Inflammatory macrophage treated with lipopolysaccharide for 4 hours (primary cell): ENCODE measurements around the gene SSC5D.

ENCODE experiments used
- DNase-seq: peaks from one replicate; pipeline ENCODE4 v3.0.0-alpha.2; 2020

The SSC5D gene

DNA sequence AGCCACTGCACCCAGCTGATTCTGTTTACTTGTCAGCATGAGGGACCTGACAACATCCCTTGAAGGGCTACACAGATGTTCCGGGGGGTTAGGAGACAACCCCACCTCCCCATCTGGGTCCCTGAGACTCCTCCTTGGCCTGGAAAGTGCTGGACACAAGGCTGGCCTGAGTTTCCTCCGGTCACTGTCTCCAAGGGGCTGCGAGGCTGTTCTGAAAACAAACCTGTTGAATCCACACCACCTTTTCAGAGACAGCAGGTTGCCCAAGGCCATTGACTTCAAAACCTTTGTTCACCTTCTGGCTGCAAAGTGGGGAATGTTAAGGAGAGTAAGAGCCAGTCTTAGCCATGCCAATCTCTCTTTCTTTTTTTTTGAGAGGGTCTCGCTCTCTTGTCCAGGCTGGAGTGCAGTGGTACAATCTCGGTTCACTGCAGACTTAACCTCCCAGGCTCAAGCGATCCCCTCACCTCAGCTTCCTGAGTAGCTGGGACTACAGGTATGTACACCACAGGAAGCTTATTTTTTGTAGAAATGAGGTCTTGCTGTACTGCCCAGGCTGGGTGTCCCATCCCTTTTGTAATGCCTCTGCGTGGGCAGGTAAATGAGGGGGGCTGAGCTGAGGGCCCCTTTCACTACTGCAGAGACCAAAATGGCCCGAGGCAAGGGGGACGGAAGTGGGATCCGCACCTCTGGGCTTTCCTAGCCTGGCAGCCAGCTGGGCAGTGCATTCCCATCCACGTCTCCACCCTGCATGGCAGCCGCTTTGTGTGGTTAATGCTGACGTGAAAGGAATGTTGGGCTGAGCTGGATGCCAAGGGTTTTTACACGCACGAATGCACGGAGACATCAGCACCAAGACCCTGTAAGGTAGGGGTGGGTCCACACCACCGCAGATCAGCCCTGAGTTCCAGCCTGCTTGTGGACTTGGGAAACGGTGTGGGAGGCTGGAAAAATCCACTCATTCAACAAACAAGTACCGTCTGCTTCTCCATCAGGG, 13.7 kb upstream of the SSC5D start:
- no peak for DNase-seq

DNA sequence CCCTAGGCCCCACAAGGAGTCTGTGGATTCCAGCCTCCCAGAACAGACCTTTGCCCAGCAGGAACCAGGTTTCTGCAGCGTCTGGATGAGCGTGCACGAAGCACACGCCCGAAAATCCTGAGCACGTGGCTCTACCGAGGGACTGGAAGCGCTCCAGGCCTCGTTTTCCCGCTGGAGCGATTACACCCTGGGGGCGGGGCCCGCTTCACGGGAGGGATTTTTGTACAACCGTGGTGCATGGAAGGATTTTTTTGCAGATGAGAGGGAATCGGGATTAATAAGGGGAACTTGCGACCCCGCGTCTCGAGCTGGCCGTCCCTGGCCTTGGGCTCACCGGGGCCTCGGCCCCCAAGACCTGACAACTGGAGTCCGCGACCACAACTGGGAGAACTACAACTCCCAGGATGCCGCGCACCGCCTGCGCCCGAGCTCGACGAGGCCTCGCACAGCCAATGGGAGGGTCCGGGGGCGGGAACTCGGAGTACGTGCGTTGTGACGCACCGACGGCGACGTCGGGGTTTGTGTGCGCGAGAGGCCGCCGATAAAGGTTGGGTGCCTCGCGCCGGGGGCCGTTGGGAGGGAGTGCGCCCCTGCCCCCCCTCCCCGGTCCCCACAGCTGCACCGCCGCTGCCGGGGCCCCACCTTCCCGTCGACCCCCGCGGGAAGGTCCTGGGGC, 12.0 kb upstream of the SSC5D start, which contains the start of gene ZNF628:
Gene ZNF628, plus strand, starts transcription at position 518 of the 676 bp plus-strand sequence. CDS start 3,294 bp downstream, outside the sequence.
- peak; percentile 99 for DNase-seq

- DNase-seq = no peak
Observed at GRCh38 chr19:55477905-55478304, 10.3 kb upstream of the SSC5D start.

DNA sequence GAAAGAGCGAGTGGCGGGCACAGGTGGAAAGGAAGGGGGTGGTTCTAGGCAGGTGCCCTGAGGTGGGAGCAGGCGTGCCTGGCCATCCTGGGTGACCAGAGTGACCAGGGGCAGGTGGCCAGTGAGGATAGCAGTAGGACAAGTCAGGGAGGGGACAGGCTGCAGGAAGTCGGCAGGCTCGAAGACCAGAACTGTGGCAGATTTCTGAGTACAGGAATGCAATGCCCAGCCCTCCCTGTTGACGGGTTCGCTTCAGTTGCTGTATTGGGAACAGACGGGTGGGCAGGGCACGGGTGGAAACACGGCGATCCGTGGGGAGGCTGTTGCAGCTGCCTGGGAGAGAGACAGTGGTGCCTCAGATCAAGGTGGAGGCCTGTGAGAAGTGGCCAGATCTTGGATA, 9.9 kb upstream of the SSC5D start:
- no peak for DNase-seq

GRCh38 chr19:55479045-55479444, 9.2 kb upstream of the SSC5D start:
- DNase-seq = no peak

DNA sequence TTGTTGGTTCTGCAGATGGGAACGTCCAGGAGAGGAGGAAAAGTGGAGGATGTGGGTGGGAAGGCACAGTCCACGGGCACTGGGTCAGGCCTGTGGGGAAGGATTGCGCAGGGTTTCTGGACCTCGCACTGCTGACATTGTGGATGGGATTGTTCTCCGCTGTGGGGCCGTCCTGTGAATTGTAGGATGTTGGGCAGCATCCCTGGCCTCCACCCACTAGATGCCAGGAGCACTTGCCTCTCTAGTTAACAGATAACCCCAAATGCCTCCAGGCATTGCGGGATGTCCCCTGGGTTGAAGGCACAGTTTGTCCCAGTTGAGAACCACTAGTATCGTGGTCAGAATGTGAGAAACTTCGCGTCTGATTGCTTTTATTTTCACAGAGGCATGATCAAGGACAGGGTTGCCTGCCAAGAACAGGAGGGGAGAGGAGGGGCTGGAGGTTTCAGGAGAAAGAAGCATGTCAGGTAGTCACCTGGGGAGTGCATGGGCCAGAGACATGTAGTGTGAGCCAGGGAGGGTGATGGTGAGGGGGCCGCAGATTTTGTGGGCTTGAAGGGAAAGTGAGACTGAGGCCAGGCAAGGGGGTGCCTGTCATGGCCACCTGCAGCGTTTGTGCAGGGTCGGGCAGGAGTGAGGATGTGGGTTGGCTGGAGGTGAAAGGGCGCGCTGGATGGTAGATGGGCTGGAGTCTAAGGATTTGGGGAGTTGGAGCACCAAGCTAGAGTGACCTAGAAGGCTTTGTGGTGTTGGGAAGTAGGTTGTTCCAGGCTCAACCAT, 8.6 kb upstream of the SSC5D start:
- DNase-seq = no peak

DNA sequence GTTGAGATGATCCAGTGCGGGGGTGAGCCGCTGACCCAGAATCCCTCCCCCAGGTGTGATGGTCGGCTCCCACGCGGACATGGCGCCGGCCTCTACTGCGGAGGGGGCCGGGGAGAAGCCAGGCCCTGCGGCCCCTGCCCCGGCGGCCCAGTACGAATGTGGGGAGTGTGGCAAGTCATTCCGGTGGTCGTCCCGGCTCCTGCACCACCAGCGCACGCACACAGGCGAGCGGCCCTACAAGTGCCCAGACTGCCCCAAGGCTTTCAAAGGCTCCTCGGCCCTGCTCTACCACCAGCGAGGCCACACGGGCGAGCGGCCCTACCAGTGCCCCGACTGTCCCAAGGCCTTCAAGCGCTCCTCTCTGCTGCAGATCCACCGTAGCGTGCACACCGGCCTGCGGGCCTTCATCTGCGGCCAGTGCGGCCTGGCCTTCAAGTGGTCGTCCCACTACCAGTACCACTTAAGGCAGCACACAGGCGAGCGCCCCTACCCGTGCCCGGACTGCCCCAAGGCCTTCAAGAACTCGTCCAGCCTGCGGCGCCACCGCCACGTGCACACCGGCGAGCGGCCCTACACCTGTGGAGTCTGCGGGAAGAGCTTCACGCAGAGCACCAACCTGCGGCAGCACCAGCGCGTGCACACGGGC, 7.0 kb upstream of the SSC5D start:
- no peak for DNase-seq

- DNase-seq = no peak
Observed at GRCh38 chr19:55481794-55482155, 6.5 kb upstream of the SSC5D start.

- DNase-seq = no peak
Observed at GRCh38 chr19:55482156-55482961, 5.9 kb upstream of the SSC5D start.

GRCh38 chr19:55482967-55483705, 5.1 kb upstream of the SSC5D start:
- DNase-seq = no peak

GRCh38 chr19:55483706-55484592, 4.3 kb upstream of the SSC5D start:
- DNase-seq = no peak

DNA sequence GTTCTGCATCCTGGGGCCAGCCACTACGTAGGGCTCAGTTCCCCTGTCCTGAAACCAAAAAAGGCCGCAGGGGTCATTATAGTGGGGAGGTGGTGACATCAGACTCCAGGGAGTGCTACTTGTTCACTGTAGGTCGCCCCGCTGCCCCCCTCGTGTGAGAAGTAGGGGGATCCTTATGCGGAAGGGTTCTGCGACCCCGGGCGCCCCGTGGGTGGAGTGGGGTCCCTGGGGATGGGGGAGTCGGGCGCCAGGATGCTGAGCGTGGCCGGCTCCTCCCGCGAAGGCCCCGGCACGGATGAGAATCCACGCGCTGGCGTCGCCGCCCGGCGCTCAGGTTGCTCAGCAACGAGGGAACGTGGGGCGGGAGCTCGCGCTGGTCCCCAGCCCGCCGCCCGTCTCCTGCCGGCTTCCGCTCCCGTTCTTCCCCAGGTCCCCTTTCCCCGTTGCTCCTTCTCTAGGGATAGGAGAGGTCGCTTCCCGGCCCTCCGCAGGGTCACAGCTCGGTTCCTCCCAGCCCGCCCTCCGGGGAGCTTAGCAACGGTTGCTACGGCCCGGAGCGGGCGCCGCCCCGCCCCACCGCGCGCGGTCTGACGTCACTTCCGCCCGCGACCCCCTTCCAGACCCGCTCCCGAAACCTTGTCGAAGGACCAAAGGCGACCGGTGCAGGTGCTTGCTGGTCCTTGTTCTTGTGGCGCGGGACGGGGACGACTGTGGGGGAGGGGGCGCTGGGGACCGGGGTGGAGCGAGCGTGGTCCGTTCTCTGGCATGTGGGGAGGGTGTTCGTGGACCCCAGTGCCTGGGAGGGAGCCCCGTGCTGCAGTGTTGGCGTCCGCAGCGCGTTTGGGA, 3.4 kb upstream of the SSC5D start, which contains the start of gene NAT14:
Gene NAT14, plus strand, starts transcription at position 596 of the 846 bp plus-strand sequence. CDS start 521 bp downstream, outside the sequence.
- peak; percentile 23 for DNase-seq

GRCh38 chr19:55485439-55486011, 2.7 kb upstream of the SSC5D start:
- no peak for DNase-seq

DNA sequence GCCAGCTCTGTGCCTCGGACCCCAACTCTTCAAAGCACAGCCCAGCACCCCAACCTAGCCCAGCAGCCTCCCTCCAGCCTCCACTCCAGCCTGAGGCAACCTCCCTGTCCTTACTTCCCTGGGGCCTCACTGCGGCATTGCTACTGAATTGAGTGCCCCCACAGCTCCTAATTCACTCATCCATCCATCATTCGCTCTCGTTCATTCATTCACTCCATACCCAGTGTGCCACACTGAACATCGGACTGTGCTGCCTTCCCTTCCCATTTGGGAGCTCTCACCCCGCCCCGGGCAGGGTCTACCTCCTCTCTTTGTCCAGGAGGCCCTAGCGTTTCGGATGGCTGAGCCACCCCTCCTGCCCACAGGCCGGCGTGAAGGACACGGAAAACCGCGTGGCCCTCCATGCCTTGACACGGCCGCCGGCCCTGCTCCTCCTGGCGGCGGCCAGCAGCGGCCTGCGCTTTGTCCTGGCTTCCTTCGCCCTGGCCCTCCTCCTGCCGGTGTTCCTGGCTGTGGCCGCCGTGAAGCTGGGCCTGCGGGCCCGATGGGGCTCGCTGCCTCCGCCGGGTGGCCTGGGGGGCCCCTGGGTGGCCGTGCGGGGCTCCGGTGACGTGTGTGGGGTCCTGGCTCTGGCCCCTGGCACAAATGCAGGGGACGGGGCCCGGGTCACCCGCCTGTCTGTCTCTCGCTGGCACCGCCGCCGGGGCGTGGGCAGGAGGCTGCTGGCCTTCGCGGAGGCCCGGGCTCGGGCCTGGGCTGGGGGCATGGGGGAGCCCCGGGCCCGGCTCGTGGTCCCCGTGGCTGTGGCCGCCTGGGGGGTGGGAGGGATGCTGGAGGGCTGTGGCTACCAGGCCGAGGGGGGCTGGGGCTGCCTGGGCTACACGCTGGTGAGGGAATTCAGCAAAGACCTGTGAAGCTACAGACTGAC, 1.9 kb upstream of the SSC5D start:
- no peak for DNase-seq

- no peak for DNase-seq
Observed at GRCh38 chr19:55486971-55487923, 989 bp upstream of the SSC5D start.
